Thoracic aorta (tissue), 2 donors: ENCODE results near the gene ZC3H10. TPM values are rescaled to one million over a fixed set of nuclear protein-coding genes. Genes with fewer than 3 reads are reported as not detected.

Source experiments
- ATAC-seq: fragments of 150-250 bp; one replicate; pipeline ENCODE4 v1.8.0; 2017; ENCODE audit warnings: low read depth; ENCODE audit not compliant: insufficient number of reproducible peaks, low FRiP score
- DNase-seq: peaks from one replicate; pipeline ENCODE4 v3.0.0-alpha.2; 2020; ENCODE audit warnings: low spot score
- H3K27ac ChIP-seq, 2 donors: fragments of 200-600 bp; sonication (generic); 1 replicate in 1 of 2; 2 replicates in 1 of 2; pipeline ENCODE4 v1.5.1; 2016; ENCODE audit warnings: mild to moderate bottlenecking in 2 of 2, moderate library complexity in 2 of 2
- H3K27me3 ChIP-seq: fragments of 200-600 bp; sonication (generic); replicated peaks from 2 replicates; pipeline ENCODE4 v1.6.0; 2016; ENCODE audit warnings: mild to moderate bottlenecking; ENCODE audit not compliant: insufficient read depth
- H3K36me3 ChIP-seq: fragments of 200-600 bp; sonication (generic); one replicate; pipeline ENCODE4 v1.5.1; 2016
- H3K4me1 ChIP-seq, 2 donors: fragments of 200-600 bp; sonication (generic); 1 replicate in 1 of 2; 2 replicates in 1 of 2; pipeline versions ENCODE4 v1.5.1 to v1.6.0; 2016; ENCODE audit warnings: low read depth in 2 of 2, mild to moderate bottlenecking in 1 of 2; ENCODE audit not compliant: control insufficient read depth in 1 of 2
- H3K4me3 ChIP-seq: fragments of 200-600 bp; sonication (generic); 2 replicates; pipeline ENCODE4 v1.5.1; 2016; ENCODE audit warnings: mild to moderate bottlenecking
- H3K9me3 ChIP-seq: fragments of 200-600 bp; sonication (generic); 2 replicates; pipeline ENCODE4 v1.5.1; 2016
- CTCF ChIP-seq: fragments of 200-600 bp; sonication (generic); IDR thresholded peaks from one replicate; pipeline ENCODE4 v1.5.1; 2019; ENCODE audit warnings: antibody characterized with exemption
- total RNA-seq, 2 donors: library from RNA; depleted of rRNA; stranded (reverse); fragments of >200 nt; gene quantifications; one replicate each; pipeline versions ENCODE4 v1.1.0 to v1.2.3, GENCODE V29; 2016

Gene ZC3H10
- total RNA-seq, 2 donors from 2014 or later: 4.1 to 7.1 TPM

- H3K4me3 ChIP-seq: peak overlapping the region; percentile 81
- no peak for TF ChIP-seq CTCF
- H3K4me1 ChIP-seq: peaks cover 17 to 44% of the 10 kb centered on the region in 2 donors
- H3K9me3 ChIP-seq: no peaks in the 10 kb centered on the region
- DNase-seq (no peak), ATAC-seq (no peak)
- no peaks in the 10 kb centered on the region for H3K27me3 ChIP-seq
- peak overlapping the region; percentile 90 to 92 for H3K27ac ChIP-seq
- H3K36me3 ChIP-seq: peaks cover 42% of the 10 kb centered on the region
Observed at GRCh38 chr12:56160894-56161689, 43.0 kb downstream of the ZC3H10 start.

- peak overlapping the region; percentile 81 for H3K4me3 ChIP-seq
- no peaks in the 10 kb centered on the region for H3K27me3 ChIP-seq
- no peak for ATAC-seq
- H3K36me3 ChIP-seq: peaks cover 42% of the 10 kb centered on the region
- no peak for DNase-seq
- TF ChIP-seq CTCF: no peak
- H3K27ac ChIP-seq: peak overlapping the region; percentile 90 to 92
- no peaks in the 10 kb centered on the region for H3K9me3 ChIP-seq
- H3K4me1 ChIP-seq: peaks cover 17 to 42% of the 10 kb centered on the region in 2 donors
Observed at GRCh38 chr12:56161690-56162351, 43.8 kb downstream of the ZC3H10 start.

DNA sequence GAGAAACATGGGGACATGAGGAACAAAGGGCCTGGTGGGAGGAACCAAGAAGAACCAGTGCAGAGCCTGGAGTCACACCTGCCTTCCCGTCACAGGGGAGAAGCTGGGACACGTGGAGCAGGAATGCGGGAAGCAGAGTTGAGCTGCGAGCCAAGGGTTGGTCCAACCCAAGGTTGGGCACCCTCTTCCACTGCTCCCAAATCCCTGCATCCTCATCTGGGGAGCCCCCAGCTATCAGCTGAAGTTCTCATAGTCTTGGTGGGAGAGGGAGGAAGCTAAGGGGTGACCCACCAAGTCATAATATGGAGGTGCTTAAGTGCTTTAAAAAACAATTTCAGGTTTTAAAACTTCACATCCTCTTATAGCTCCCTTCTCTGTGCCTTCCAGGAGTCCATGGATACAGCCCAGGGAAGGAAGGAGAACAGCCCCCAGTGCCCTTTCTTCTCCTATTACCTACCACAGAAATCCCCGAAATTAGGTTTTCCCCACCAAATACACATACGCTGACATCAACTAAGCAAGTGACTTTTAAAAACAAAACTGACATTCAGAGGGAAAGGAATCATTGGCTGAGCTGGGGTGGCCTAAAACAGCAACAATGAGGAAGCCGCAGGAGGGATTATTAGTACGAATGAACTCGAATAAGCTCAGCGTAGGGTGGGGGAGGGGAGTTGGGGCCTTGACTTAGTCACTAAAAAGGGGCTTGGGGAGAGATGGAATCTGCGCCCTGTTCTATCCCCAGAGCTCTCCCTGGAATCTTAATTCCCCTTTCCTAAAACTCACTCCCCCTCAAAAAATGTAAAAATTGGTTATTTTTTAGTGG is 44.6 kb downstream of the ZC3H10 start:
- Histone ChIP-seq H3K4me1 (peaks cover 15 to 35% of the 10 kb centered on the region in 2 donors), H3K27ac (peak overlapping the region in 1 of 2 donors; percentile 90), H3K9me3 (no peaks in the 10 kb centered on the region), H3K36me3 (peaks cover 42% of the 10 kb centered on the region), H3K4me3 (no peak overlapping the region), H3K27me3 (no peaks in the 10 kb centered on the region)
- TF ChIP-seq CTCF: no peak
- no peak for ATAC-seq
- no peak for DNase-seq

- Histone ChIP-seq H3K27me3 (no peaks in the 10 kb centered on the region), H3K9me3 (no peaks in the 10 kb centered on the region), H3K4me1 (peaks cover 15 to 35% of the 10 kb centered on the region in 2 donors), H3K27ac (peak overlapping the region in 1 of 2 donors; percentile 8), H3K36me3 (peaks cover 44% of the 10 kb centered on the region), H3K4me3 (no peak overlapping the region)
- no peak for TF ChIP-seq CTCF
- no peak for DNase-seq
- ATAC-seq: no peak
Observed at GRCh38 chr12:56163533-56164344, 45.7 kb downstream of the ZC3H10 start.
